Lower leg skin (tissue), 4 donors: ENCODE results near the gene DDX24. TPM values are rescaled to one million over a fixed set of nuclear protein-coding genes. Genes with fewer than 3 reads are reported as not detected.

Experiments
- DNase-seq, 2 donors: peaks; one replicate each; pipeline ENCODE4 v3.0.0-alpha.2; 2019; ENCODE audit warnings: low spot score in 2 of 2
- H3K4me3 ChIP-seq: fragments of 200-600 bp; sonication (generic); 2 replicates; pipeline ENCODE4 v1.5.1; 2017; ENCODE audit warnings: mild to moderate bottlenecking, low read depth; ENCODE audit not compliant: poor library complexity, severe bottlenecking
- CTCF ChIP-seq, 3 donors: fragments of 450-650 bp; IDR thresholded peaks; one replicate each; pipeline ENCODE4 v1.5.1; 2016; ENCODE audit warnings: antibody characterized with exemption in 3 of 3, mild to moderate bottlenecking in 3 of 3, moderate library complexity in 2 of 3
- POLR2A ChIP-seq, 2 donors: fragments of 450-650 bp; IDR thresholded peaks; one replicate each; pipeline ENCODE4 v1.6.1; 2016 to 2017; ENCODE audit warnings: antibody characterized with exemption in 2 of 2, mild to moderate bottlenecking in 1 of 2, moderate library complexity in 1 of 2
- WGBS, 2 donors: methylation state at CpG; one replicate each; pipeline ENCODE4 v1.1.5; 2018; 5-methylcytosine and 5-hydroxymethylcytosine counted together
- intact Hi-C: fragments of 100-400 bp; cut with DNase I; formaldehyde crosslinking; loops from one replicate; pipeline ENCODE4 v1.15.0; 2023; ENCODE audit warnings: low total_unique reads
- total RNA-seq, 4 donors: library from RNA; depleted of rRNA; stranded (reverse); fragments of >200 nt; gene quantifications; one replicate each; pipeline ENCODE4 v1.1.0, GENCODE V29; 2016

The DDX24 gene
- total RNA-seq, 4 donors from 2014 or later: 91.7 to 132 (median 102) TPM

GRCh38 chr14:94127330-94127729, 46.3 kb upstream of the DDX24 start:
- no peak overlapping the region for H3K4me3 ChIP-seq
- TF ChIP-seq CTCF (IDR thresholded peaks at IDR 0.05) (no peak), POLR2A (IDR thresholded peaks at IDR 0.05) (no peak)
- 86 to 96% methylated on average over 6 of the region's 6 CpGs for WGBS, 2 donors
- intact Hi-C loops: no loop called here
- DNase-seq: no peak

- peak; percentile 1 to 48 for DNase-seq
- H3K4me3 ChIP-seq: no peak overlapping the region
- TF ChIP-seq CTCF (IDR thresholded peaks at IDR 0.05) (no peak), POLR2A (IDR thresholded peaks at IDR 0.05) (no peak)
- WGBS, 2 donors: 85 to 86% methylated on average over 5 of the region's 5 CpGs
- intact Hi-C loops: no loop called here
Observed at GRCh38 chr14:94126800-94127199, 45.8 kb upstream of the DDX24 start.

GRCh38 chr14:94126419-94126677, 45.3 kb upstream of the DDX24 start:
- TF ChIP-seq CTCF (IDR thresholded peaks at IDR 0.05) (no peak), POLR2A (IDR thresholded peaks at IDR 0.05) (no peak)
- no peak overlapping the region for H3K4me3 ChIP-seq
- DNase-seq: peak in 1 of 2 donors; percentile 11
- intact Hi-C loops: no loop called here
- WGBS, 2 donors: 82 to 92% methylated on average over 1 of the region's 1 CpG

GRCh38 chr14:94125659-94126418, 44.8 kb upstream of the DDX24 start:
- 91 to 96% methylated on average over 6 of the region's 6 CpGs for WGBS, 2 donors
- no peak overlapping the region for H3K4me3 ChIP-seq
- intact Hi-C loops: no loop called here
- TF ChIP-seq CTCF (IDR thresholded peaks at IDR 0.05) (no peak), POLR2A (IDR thresholded peaks at IDR 0.05) (no peak)
- DNase-seq: peak; percentile 7 to 68

GRCh38 chr14:94124582-94125377, 43.8 kb upstream of the DDX24 start:
- DNase-seq: peak in 1 of 2 donors; percentile 39
- WGBS, 2 donors: 80% methylated on average over 8 to 9 of the region's 9 CpGs
- no peak overlapping the region for H3K4me3 ChIP-seq
- TF ChIP-seq CTCF (IDR thresholded peaks at IDR 0.05) (no peak), POLR2A (IDR thresholded peaks at IDR 0.05) (no peak)
- intact Hi-C loops: no loop called here
